Stimulated activated CD4-positive, alpha-beta T cell treated with anti-CD3 and anti-CD28 coated beads, Interleukin-4, amount 100 ng/mL, for 1 hour (primary cell): ENCODE data around the gene RFPL2.
"Not testable (repeated sequence)": the region's sequence is repeated elsewhere in the genome, so short reads cannot be mapped to it uniquely, and the experiment has no call there.

Experiments
- DNase-seq: peaks from one replicate; pipeline ENCODE4 v3.0.0-alpha.2; 2020

The RFPL2 gene

DNA sequence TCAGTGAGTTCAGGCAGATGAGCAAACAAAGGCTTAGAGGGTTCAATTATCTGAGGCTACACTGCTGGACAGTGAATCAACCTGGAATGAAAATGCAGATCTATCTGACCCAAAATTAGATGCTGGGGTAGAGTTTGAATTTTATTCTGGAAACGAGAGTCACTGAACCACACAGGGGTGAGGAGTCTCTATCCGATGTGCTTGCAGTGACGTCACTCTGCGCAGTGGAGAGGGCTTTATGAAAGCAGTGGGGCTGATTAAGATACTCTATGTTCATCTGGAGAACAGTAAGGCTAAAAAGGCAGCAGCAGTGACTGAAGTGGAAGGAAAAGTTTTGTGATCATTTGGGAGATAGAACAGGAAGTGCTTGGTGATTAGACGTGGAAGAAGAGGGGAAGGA lies 44.5 kb downstream of the RFPL2 start:
- DNase-seq = not testable (repeated sequence)

DNA sequence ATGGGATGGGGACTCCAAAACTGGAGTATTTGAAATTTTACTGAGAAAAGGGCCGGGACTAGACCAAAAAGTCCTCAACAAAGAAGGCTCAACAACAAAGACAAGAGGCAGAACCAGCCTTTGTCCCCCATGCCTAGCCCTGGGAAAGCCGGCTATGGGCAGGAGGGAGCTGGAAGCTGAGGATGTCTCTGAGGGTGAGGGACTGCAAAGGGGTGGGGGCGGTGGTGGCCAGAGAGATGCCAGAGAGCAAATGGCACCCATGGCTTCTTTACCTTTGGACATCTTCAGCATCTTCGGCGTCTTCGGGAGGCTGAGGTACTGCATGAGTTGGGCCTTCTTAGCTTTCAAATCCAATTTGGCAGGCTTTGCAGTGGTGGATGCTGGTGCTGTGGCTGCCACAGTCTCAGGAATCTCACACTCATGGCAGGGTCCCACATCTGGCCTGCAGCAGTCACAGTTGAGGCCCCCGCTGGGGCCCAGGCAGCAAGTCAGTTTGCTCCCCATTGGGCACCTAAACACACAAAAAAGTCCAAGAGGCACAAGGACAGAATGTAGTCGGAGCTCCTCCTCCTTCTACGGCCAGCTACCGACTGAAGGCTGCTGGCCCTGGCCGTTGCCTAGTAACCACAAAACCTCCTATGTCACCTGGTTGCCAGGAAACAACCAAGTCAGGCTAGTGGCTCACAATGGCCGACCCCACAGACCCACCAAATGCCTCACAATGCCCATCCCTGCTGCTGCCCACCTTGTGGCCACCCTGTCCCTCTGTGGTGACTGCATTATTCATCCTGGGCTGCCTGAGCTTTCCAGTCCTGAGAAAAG lies 46.0 kb downstream of the RFPL2 start, which contains the start of gene C22orf42:
TSS of gene C22orf42 (minus strand) at position 592 of the 822 bp plus-strand sequence. CDS start at position 504, 88 bp downstream.
- DNase-seq = no peak

DNA sequence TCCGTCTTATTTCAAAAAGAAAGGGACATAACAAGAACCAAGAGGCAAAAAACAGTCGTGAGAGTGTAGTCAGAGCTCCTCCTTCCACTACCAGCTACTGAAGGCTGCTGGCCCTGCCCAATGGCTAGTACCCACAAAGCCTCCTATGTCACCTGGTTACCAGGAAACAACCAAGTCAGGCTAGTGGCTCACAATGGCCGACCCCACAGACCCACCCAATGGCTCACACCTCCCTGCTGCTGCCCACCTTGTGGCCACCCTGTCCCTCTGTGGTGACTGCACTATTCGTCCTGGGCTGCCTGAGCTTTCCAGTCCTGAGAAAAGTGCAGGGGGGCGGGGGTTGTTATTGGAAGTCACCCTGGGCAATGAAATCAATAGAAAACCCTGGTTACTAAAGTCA lies 47.2 kb downstream of the RFPL2 start:
- DNase-seq = not testable (repeated sequence)

DNA sequence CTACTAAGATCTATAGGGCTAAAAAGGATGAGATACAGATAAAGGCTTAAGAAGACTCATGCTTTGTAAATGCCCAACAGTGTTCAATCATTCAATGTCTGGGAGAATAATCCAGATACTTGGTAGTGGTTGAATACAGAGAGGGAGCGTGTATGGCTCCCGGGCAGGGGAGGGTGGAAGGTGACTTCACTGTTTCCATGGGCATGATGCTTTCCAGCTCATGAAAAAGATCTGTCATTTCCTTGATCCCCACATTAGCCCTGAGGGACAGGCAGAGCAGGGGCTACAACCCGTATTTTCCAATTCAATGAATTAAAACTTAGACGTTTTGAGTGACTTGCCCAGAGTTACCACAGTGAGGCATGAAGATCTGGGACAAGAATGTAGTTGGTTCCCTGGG lies 50.1 kb downstream of the RFPL2 start:
- not testable (repeated sequence) for DNase-seq

DNA sequence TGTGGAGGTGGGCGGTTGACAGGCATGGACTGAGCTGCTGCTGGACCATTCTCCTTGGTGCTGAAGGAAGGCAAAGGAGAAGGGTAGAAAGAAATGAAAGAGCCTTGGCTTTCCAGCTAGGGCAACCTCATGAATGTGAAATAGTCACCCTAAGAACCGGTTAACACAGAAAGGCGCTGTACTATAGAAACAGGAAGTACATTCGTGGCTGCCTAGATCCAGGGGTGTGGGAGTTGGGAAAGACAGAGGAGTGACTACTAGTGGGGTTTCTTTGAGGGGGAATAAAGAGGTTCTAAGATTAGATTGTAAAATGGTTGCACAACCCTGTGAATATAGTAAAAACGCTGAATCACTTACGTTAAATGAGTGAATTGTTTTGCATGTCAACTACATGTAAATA lies 53.2 kb downstream of the RFPL2 start:
- not testable (repeated sequence) for DNase-seq

DNA sequence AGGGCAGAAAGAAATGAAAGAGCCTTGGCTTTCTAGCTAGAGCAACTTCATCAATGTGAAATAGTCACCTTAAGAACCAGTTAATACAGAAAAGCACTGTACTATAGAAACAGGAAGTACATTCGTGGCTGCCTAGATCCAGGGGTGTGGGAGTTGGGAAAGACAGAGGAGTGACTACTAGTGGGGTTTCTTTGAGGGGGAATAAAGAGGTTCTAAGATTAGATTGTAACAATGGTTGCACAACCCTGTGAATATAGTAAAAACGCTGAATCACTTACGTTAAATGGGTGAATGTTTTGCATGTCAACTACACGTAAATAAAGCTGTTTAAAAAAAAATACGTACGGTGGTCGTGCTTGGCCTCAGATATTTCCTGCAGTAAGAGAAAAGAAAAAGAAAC lies 54.2 kb downstream of the RFPL2 start:
- not testable (repeated sequence) for DNase-seq

DNA sequence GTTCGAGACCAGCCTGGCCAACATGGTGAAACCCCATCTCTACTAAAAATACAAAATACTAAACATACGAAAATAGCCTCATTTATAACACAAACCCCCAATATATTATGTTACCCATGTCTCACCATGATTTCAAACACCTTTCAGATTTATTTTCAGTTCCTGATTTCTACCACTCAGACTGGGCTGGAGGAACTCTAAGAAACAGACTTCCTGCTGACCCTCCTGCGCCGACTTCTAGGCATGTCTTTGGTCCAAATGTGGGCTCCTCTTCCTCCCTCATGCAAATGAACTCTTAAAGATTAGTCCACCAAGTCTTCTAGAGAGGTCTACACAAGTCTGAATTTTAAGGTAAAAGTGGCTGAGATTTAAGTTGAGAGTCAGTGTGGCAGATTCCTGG lies 56.5 kb downstream of the RFPL2 start:
- not testable (repeated sequence) for DNase-seq

DNA sequence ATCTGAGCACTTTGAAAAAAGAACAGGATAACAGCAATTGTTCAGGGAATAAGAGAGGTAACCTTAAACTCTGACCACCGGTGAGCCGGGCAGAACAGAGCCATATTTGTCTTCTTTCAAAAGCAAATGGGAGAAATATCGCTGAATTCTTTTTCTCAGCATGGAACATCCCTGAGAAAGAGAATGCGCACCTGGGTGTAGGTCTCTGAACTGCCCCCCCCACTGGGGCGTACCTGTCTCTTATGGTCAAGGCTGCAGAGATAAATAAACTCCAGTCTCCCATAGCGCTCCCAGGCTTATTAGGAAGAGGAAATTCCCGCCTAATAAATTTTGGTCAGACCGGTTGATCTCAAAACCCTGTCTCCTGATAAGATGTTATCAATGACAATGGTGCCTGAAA lies 57.7 kb downstream of the RFPL2 start:
- not testable (repeated sequence) for DNase-seq

DNA sequence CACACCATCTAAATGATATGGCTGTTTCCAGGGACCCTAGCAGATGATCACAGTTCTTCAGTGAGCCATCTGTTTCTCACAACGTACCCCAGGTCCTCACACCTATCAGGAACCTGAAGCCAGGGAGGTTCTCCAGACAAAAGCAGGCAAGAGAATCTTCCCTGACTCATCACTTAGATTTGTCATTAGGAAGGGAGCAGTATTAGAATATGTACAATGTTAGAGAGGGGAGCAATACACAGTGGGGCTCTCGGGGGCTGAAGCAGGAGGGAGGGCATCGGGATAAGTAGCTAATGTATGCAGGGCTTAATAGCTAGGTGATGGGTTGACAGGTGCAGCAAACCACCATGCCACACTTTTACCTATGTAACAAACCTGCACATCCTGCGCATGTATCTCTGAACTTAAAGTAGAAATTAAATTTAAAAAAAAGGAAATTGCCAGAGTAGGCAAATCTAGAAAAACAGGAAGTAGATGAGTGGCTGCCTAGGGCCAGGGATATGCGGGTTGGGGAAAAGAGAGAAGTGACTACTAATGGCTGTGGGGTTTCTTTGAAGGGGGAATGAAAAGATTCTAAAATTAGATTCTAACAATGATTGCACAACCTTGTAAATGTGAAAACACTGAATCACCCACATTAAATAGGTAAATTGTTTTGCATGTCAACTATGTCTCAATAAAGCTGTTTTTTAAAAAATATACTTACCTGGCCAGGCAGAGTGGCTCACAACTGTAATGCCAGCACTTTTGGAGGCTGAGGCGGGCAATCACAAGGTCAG lies 60.2 kb downstream of the RFPL2 start:
- DNase-seq = no peak

DNA sequence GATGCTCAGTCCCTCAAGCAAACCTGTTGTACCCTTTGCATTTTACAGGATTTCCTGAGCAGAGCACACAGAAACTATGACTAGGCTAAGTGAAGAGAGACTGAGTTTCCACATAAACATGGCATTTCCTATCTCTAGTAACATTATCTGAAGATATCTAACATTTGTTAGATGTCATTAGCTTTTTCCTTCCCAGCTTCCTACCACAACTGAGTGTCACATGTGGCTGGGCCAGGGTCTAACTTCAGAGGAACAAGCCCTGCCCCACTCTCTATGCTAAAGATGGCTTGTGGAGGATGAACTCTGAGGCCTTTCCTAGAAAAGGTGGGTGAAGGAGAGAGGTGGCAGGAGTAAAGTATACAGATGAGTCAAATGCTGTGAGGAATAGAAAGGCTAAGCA lies 62.3 kb downstream of the RFPL2 start:
- no peak for DNase-seq

DNA sequence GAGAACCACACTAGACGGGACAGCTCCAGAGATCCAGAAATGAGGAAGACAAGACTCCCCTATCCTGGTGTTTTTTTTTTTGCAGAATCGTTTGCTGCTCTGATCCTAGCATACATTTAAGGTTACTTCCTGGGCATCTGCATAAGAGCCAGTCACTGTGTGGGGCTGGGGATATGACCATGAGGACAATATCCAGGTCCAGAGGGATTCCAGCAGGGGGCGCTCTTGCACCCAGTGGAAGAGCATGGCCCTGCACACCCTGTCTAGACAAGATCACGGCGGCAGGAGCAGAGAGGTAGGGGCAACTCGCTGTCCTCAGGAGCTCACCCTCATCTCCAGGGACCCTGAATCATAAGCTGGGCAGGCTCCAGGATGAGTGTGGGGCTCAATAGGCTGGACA lies 64.2 kb downstream of the RFPL2 start:
- DNase-seq = not testable (repeated sequence)
